HG03196 (cell line): ENCODE measurements around the gene CALB2.
"Not testable (repeated sequence)": the region's sequence is repeated elsewhere in the genome, so short reads cannot be mapped to it uniquely, and the experiment has no call there.

Source experiments
- ATAC-seq: cut with Tn5 transposase; IDR thresholded peaks from one replicate; pipeline ENCODE4 v1.9.1; 2021; ENCODE audit not compliant: unreplicated experiment

Gene CALB2, protein sequence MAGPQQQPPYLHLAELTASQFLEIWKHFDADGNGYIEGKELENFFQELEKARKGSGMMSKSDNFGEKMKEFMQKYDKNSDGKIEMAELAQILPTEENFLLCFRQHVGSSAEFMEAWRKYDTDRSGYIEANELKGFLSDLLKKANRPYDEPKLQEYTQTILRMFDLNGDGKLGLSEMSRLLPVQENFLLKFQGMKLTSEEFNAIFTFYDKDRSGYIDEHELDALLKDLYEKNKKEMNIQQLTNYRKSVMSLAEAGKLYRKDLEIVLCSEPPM

DNA sequence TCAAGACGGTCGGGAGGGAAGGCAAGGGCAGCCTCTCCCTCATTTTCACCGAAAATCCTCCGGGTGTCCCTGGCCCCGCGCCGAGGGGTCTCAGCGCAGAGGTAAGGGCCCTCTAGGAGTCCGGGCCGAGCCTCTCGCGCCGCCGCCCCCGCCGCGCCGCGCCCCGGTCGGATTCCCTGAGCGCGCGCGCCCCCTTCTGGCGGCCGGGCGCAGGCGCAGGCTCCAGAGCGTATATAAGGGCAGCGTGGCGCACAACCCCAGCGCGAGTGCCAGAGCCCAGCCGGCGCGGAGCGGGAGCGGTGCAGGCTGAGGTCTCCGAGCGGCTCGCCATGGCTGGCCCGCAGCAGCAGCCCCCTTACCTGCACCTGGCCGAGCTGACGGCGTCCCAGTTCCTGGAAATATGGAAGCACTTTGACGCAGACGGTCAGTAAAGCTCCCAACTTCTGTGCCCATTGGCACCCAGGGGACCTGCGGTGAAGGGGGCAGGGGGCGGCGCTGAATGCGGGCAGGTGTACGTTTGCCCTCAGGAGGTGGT is at the start of gene CALB2:
CALB2 (plus strand) TSS at position 260 of the 535 bp plus-strand sequence; CDS start at position 330, 70 bp downstream.
- peak; percentile 72 for ATAC-seq

GRCh38 chr16:71311553-71312158 is 46.9 kb upstream of the CALB2 start:
- ATAC-seq: no peak

DNA sequence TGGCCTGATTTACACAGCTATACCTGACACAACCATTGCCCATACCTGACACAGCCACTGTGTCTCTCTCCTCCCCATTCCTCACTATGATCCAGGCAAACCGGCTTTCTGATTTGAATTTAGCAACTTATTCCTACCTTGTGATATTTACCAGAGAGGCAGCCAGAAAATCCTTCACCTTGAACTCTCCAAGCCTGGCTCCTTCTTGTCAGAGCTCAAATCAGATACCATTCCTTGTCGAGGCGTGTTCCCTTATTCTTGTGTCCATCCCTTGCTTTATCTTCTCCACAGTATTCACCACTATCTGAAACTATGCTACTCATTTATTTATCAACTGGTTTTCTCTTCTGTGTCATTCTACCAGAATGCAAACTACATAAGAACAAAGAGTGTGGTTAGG is 44.9 kb upstream of the CALB2 start:
- ATAC-seq: not testable (repeated sequence)

DNA sequence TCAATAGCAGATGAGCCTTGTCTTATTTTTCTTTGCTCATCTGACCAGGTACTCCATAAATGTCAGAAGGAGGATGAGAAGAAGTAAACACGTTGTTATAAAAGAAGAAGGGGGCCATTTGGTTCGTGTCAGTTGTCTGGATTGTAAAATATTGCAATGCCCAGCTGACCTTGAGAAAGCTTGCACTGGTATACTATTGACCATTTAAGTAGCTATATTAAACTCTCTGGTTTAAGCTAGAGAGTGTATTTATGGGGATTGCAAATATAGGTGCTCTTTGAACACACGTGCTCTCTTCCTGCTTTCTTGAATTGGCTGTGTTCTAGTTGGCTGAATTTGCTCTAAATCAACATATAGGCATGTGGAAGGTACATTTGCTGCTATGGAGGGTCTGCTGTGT is 43.3 kb upstream of the CALB2 start:
- ATAC-seq: no peak

- ATAC-seq: no peak
These were observed 38.5 kb upstream of the CALB2 start for GRCh38 chr16:71319999-71320398.

DNA sequence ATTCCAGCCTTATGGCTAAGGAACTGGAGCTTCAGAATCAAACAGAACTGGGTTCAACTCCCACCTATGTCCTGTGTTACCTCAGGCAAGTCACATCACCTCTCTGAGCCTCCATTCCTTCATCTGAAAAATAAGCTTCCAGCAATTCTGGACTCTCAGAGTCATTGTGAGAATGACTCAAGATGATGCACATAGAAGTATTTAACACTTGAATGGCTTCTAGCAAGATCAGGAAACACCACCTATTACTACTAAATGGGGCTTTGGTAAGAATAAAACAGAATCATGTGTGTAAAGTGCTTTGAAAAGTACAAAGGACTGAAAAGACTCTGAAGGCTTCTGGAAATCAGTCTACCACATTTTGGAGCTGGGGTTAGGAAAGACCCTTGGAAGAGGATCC is 30.8 kb upstream of the CALB2 start:
- ATAC-seq: no peak

DNA sequence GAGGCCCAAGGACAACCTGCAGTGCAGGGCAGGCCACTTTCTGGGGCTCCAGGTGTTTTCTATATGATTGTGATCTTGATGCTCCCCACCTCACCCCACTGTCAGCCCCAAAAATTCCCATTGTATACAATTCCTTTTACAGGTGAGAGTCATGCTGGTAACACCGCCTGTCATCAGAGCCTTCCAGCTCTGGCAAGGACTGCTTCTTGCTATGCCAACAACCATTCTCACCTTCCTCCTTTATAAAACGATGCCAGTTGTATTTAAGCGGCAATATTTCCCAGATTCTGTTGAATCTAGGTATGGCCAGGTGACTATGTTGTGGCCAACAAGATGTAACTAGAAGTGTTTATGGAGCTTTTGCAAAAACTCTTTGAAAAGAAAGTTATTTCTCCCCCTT is 30.4 kb upstream of the CALB2 start:
- no peak for ATAC-seq

DNA sequence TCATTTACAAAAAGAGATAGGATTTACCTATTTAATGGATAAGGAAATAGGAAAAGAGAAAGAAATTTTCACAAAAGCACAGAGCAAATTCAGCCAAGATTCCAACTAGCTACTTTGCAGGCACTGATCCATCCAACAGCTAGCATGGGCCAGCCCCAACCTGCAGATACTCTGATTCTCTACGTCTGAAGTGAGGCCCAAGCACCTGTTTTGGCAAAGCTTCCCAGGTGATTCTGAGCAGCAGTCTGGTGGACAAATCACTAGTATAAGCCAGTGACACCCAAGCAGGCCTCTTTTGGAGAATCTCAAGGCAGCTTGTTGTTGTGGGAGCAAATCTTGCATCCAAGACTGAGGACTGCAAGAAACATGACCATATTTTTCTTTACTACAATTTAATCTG is 20.9 kb upstream of the CALB2 start:
- no peak for ATAC-seq

GRCh38 chr16:71338193-71338592 is 20.3 kb upstream of the CALB2 start:
- ATAC-seq: no peak

- no peak for ATAC-seq
These were observed 19.9 kb upstream of the CALB2 start for GRCh38 chr16:71338632-71339031.

DNA sequence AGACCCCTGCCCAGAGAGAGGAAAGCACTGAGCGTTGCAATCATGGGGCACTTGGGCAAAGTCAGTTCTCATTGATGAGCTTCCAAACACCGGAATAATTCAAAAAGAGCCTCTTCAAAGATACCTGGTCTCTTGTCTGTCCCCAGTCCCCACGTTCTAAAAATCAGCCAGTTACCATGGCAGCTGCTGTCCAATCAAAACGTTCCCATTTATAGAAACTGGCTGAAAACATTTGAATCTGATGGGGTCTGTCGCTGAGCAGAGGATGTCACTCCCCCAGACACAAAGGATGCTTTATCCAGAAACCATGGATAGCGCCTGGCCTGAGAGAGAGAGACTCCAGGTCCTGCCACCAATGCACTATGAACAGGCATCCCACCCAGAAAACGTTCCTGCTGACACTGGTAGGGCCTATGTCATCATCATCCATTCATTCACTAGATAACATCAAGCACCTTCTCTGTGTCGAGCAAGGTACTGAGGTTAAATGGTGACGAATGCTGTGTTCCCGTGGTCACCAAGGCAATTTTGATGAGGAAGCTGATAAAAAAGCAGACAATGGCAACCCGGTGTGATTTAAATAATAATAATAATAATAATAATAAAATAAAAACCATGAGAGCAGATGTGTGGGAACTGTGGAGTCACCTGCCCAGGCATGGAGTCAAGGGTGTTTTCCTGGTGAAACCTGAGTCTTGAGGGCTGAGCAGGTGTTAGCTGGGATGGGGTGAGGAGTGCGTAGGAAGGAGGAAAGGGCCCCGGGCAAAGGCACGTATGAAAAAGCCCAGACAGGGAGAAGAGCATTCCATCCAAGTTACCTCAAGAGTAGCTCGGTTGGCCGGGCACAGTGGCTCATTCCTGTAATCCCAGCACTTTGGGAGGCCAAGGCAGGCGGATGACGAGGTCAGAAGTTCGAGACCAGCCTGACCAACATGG is 19.0 kb upstream of the CALB2 start:
- no peak for ATAC-seq

DNA sequence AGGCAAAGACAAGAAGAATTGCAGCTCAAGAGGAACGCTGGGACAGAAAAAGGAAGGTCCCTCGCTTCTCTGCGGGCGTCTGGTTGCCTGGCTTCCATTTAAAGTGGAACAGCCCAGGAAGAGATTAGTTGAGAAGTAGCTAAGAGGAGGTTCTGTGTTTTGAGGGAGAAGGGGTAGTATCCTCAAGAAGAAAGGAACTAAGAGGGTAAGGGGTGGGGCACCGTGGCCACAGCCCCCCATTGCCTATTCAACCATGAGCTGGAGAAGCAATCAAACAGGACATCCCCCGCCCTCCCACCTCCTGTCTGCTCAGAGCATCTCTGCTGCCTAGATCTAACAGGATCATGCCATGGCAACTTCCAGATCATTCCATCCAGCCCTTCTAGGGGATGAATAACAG is 18.1 kb upstream of the CALB2 start:
- no peak for ATAC-seq

DNA sequence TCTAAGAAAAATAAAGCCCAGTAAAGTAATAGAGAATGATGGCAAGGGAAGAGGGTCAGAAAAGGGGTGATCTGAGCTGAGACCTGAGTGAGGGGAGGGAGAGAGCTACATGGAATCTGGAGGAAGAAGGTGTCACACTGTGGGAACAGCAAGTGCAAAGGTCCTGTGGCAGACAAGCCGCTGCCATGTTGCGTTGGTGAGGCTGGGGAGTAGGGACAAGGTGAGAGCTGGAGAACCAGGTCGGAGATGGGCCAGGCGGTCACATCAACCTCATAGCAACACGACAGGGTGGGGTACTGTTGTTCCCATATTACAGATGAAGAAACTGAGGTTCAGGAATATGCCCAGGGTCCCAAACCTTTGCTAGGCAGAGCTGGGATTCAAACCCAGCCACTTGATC is 16.6 kb upstream of the CALB2 start:
- no peak for ATAC-seq

DNA sequence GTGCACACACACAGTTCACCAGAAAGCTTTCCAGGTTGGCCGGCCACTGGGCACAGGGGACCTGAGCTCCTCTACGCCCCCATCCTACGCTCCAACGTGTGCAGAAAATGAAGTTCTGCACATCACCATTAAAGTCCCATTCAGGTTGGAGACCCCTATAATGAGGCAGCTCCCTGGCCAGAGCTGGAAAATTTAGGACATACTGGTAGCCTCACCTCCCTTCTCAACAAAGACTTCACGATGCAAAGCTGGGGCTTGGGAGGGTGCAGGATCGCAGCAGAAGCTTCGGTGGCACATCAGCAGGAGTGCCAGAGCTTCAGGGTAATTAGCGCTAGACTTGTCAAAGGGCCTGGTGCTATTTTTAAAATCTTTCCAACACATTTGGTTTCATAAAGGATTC is 15.4 kb upstream of the CALB2 start:
- no peak for ATAC-seq

DNA sequence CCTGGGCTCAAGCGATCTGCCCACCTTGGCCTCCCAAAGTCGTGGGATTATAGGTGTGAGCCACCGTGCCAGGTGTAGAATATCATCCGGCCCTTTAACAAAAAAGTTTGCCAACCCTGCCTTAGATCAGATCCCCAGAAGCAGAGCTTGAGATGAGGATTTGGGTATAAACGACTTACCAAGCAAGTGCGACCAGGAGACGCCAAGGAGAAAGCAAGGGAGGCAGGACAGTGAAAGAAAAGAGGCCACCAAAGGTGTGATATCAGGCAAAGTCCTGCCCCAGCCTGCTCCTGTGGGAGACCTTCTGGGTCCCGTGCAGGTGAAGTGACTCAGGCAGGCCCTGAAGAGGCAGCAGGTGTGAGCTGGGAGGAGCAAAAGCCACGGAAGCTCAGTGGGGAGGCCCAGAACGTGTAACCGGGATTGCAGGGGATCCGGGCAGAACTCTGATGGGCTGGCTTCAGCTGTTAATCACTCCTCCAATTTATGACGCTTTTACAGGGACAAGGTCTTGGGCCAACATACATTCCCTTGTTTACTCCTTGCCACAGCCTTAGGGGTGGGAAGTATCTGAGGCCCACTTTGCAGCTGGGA is 14.1 kb upstream of the CALB2 start:
- no peak for ATAC-seq

DNA sequence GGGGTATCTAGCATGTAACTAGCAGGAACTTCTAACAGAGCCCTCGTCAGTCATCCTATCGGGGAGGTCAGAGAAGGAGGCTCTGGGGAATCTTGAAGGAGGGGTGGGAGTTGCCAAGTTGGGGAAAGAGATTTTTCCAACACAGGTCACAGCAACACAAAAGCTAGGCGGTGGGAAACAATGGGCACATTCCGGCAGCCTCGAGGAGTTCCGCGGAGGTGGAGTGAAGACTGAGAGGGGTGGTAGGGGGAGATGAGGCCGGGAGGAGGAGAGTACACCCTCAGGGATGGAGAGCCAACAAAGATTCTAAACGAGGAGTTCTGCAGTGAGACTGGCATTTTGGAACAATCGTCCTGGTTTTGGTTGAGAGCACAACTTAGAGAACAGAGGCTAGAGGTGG is 13.5 kb upstream of the CALB2 start:
- no peak for ATAC-seq

GRCh38 chr16:71347146-71347545 is 11.4 kb upstream of the CALB2 start:
- ATAC-seq: no peak

DNA sequence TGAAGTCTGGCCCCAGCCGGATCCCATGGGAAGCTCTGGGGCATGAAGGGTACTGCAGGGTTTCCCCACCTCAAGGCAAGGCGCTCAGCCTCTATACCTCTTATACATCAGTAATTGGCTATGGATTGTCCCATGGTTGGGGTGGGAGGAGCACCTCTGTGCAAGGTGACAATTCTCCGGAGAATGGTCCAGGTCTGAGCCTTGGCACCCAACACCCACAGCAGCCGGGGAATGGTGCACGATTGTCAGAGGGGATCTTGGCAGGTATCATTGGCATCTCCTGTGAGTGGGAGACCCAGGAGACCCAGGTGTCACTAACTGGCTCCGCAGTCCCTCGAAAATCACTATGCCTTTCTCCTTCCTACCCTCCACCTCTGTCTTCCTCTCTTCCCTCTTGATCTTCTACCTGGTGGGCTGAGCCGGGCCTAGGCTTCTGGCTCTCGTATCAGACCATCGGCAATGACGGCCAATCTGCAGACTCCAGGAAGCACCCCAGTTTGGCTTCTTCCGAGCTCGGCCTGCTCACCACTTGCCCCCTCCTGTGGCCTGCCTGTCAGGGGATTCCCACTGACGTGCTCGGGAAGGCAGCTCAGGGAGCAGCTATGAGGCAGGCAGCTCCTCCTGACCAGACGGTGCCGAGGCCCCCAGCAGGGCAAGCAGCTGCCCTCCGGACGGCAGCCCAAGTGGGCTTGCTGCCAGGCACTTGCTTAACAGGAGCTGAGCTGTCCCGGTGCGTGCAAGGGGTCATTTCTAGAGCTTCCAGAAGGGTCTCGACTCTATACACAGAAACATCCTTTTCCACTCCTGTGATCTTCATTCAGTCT is 10.0 kb upstream of the CALB2 start:
- ATAC-seq: no peak

DNA sequence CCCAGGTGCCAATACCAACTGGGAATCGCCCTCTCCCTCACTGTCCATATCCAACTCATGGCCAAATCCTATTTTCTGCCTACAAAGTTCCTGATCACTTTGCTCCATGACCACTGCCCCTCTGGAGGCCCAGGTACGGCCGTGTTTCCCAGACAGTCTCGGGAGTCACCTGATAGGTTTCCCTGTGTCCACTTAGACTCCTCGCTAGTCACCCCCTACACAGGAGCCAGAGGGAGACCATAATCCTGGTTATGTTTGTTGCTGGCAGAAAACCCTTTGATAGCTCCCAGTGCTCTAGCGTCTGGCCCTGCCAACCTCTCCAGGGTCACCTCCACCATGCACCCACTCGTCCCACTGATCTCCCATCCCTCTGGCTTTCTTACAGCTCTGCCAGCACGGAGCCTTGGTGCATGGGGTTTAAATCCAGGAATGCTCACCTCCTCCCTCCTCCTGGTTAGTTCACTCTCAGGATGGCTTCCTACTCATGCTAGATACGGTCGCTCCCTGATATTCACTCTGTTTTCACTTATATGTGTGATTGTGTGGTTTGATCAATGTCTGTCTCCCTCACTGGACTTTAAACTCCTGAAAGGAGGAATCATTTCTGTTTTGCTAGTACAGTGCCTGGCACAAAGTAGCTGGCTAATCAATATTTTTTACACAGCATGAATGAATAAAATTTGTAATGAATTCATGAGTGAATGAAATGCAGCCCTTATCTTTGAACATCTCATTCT is 7.5 kb upstream of the CALB2 start:
- ATAC-seq: no peak

GRCh38 chr16:71351558-71351901 is 7.0 kb upstream of the CALB2 start:
- no peak for ATAC-seq
